SK-N-SH (cell line): ENCODE measurements around the gene SLC8A1.

Experiments
- FOSL2 ChIP-seq: IDR thresholded peaks from 2 replicates; pipeline ENCODE4 v1.4.0; 2012; ENCODE audit warnings: low read depth, mild to moderate bottlenecking, moderate library complexity, borderline replicate concordance
- FOXJ3 ChIP-seq: sonication (generic); formaldehyde crosslinking; IDR thresholded peaks from 2 replicates; pipeline ENCODE4 v1.5.1; 2020; ENCODE audit warnings: mild to moderate bottlenecking, missing genetic modification reagents
- FOXM1 ChIP-seq: IDR thresholded peaks from 2 replicates; pipeline ENCODE4 v1.4.0; 2012; ENCODE audit warnings: low read depth, mild to moderate bottlenecking
- GABPA ChIP-seq: IDR thresholded peaks from 2 replicates; pipeline ENCODE4 v1.4.0; 2012; ENCODE audit warnings: low read depth, mild to moderate bottlenecking
- POLR2AphosphoS5 ChIP-seq: IDR thresholded peaks from 2 replicates; pipeline ENCODE4 v1.6.1; 2012; ENCODE audit warnings: low read depth, low read length
- RXRA ChIP-seq: IDR thresholded peaks from 2 replicates; pipeline ENCODE4 v1.4.0; 2012; ENCODE audit warnings: low read depth, mild to moderate bottlenecking, borderline replicate concordance
- TAF1 ChIP-seq: IDR thresholded peaks from 2 replicates; pipeline ENCODE4 v1.6.1; 2012; ENCODE audit warnings: low read depth, mild to moderate bottlenecking, low read length, moderate library complexity, borderline replicate concordance
- YY1 ChIP-seq: IDR thresholded peaks from 2 replicates; pipeline ENCODE4 v1.4.0; 2012; ENCODE audit warnings: low read depth, mild to moderate bottlenecking
- TF ChIP-seq, protein P1 (sequence below): fragments of 200-600 bp; sonication (generic); IDR thresholded peaks from 2 replicates; pipeline ENCODE4 v1.6.1; 2017; ENCODE audit warnings: antibody characterized with exemption, mild to moderate bottlenecking, moderate library complexity
- TF ChIP-seq, protein P2 (sequence below): IDR thresholded peaks from 2 replicates; pipeline ENCODE4 v1.4.0; 2012; ENCODE audit warnings: low read depth
- TF ChIP-seq, protein P3 (sequence below): IDR thresholded peaks from 2 replicates; pipeline ENCODE4 v1.6.1; 2012; ENCODE audit warnings: mild to moderate bottlenecking, low read depth, low read length, moderate library complexity

DNA sequence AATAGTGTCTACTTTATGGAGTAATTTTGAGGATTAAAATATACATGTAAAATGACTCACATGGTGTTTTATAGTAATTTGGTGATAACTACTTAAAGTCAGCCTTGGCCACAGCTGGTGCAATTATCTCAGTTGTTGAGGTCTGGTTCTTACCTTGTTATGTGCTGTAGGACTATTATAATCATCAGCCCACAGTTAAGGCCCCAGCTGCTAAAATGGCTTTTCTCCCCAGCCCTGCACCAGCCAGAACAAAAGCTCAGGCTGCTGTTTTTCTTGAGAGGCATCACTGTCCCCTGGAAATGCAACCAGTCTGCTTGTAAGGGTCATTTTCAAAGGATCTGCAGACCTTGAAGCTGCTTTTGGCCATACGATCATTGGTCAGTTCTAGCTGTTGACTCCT is 389.5 kb downstream of the SLC8A1 start:
- TF ChIP-seq GABPA, result no peak
- TF ChIP-seq, protein P1, sequence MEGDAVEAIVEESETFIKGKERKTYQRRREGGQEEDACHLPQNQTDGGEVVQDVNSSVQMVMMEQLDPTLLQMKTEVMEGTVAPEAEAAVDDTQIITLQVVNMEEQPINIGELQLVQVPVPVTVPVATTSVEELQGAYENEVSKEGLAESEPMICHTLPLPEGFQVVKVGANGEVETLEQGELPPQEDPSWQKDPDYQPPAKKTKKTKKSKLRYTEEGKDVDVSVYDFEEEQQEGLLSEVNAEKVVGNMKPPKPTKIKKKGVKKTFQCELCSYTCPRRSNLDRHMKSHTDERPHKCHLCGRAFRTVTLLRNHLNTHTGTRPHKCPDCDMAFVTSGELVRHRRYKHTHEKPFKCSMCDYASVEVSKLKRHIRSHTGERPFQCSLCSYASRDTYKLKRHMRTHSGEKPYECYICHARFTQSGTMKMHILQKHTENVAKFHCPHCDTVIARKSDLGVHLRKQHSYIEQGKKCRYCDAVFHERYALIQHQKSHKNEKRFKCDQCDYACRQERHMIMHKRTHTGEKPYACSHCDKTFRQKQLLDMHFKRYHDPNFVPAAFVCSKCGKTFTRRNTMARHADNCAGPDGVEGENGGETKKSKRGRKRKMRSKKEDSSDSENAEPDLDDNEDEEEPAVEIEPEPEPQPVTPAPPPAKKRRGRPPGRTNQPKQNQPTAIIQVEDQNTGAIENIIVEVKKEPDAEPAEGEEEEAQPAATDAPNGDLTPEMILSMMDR, result no peak
- TF ChIP-seq, protein P2, sequence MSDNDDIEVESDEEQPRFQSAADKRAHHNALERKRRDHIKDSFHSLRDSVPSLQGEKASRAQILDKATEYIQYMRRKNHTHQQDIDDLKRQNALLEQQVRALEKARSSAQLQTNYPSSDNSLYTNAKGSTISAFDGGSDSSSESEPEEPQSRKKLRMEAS, result no peak
- TF ChIP-seq POLR2AphosphoS5, result no peak
- no peak for TF ChIP-seq YY1
- TF ChIP-seq FOXJ3 (CRISPR knock-in tag), result no peak
- TF ChIP-seq FOSL2, result no peak
- TF ChIP-seq TAF1, result no peak
- TF ChIP-seq RXRA, result no peak
- TF ChIP-seq, protein P3, sequence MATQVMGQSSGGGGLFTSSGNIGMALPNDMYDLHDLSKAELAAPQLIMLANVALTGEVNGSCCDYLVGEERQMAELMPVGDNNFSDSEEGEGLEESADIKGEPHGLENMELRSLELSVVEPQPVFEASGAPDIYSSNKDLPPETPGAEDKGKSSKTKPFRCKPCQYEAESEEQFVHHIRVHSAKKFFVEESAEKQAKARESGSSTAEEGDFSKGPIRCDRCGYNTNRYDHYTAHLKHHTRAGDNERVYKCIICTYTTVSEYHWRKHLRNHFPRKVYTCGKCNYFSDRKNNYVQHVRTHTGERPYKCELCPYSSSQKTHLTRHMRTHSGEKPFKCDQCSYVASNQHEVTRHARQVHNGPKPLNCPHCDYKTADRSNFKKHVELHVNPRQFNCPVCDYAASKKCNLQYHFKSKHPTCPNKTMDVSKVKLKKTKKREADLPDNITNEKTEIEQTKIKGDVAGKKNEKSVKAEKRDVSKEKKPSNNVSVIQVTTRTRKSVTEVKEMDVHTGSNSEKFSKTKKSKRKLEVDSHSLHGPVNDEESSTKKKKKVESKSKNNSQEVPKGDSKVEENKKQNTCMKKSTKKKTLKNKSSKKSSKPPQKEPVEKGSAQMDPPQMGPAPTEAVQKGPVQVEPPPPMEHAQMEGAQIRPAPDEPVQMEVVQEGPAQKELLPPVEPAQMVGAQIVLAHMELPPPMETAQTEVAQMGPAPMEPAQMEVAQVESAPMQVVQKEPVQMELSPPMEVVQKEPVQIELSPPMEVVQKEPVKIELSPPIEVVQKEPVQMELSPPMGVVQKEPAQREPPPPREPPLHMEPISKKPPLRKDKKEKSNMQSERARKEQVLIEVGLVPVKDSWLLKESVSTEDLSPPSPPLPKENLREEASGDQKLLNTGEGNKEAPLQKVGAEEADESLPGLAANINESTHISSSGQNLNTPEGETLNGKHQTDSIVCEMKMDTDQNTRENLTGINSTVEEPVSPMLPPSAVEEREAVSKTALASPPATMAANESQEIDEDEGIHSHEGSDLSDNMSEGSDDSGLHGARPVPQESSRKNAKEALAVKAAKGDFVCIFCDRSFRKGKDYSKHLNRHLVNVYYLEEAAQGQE, result no peak
- TF ChIP-seq FOXM1, result no peak
